HG03558 (cell line): ENCODE measurements around the gene ANKRD39.
"Not testable (repeated sequence)": the region's sequence is repeated elsewhere in the genome, so short reads cannot be mapped to it uniquely, and the experiment has no call there.

Experiments
- ATAC-seq: cut with Tn5 transposase; IDR thresholded peaks from one replicate; pipeline ENCODE4 v1.9.1; 2021; ENCODE audit warnings: moderate number of reproducible peaks; ENCODE audit not compliant: unreplicated experiment; ENCODE audit errors: extremely low read depth

Gene ANKRD39

GRCh38 chr2:96874198-96874831 lies 16.5 kb upstream of the ANKRD39 start:
- no peak for ATAC-seq

GRCh38 chr2:96873651-96874096 lies 15.9 kb upstream of the ANKRD39 start:
- no peak for ATAC-seq

GRCh38 chr2:96872591-96873349 lies 15.0 kb upstream of the ANKRD39 start:
- ATAC-seq = no peak

- ATAC-seq = no peak
Observed at GRCh38 chr2:96870626-96871255, 12.9 kb upstream of the ANKRD39 start.

GRCh38 chr2:96869822-96870625 lies 12.2 kb upstream of the ANKRD39 start, which contains the start of gene SEMA4C:
SEMA4C (minus strand) TSS chr2:96870080; CDS start chr2:96867886, 2,194 bp downstream.
- no peak for ATAC-seq

- ATAC-seq = no peak
Observed at GRCh38 chr2:96869281-96869821, 11.5 kb upstream of the ANKRD39 start.

- ATAC-seq = no peak
Observed at GRCh38 chr2:96868555-96869280, 10.9 kb upstream of the ANKRD39 start.

GRCh38 chr2:96867756-96868554 lies 10.1 kb upstream of the ANKRD39 start:
- ATAC-seq = no peak

- no peak for ATAC-seq
Observed at GRCh38 chr2:96866986-96867755, 9.4 kb upstream of the ANKRD39 start.

- ATAC-seq = no peak
Observed at GRCh38 chr2:96866586-96866985, 8.8 kb upstream of the ANKRD39 start.

- ATAC-seq = no peak
Observed at GRCh38 chr2:96866149-96866548, 8.3 kb upstream of the ANKRD39 start.

- no peak for ATAC-seq
Observed at GRCh38 chr2:96865654-96866053, 7.8 kb upstream of the ANKRD39 start.

- ATAC-seq = no peak
Observed at GRCh38 chr2:96864343-96865091, 6.7 kb upstream of the ANKRD39 start.

GRCh38 chr2:96863575-96864342 lies 5.9 kb upstream of the ANKRD39 start:
- no peak for ATAC-seq

GRCh38 chr2:96863056-96863455 lies 5.2 kb upstream of the ANKRD39 start:
- ATAC-seq = not testable (repeated sequence)

- no peak for ATAC-seq
Observed at GRCh38 chr2:96861074-96861473, 3.3 kb upstream of the ANKRD39 start.
